Measurements from ENCODE around the gene SYVN1.
A peak's percentile ranks its signal among the peaks of the same experiment; 100 is the strongest.
"Not testable (repeated sequence)": the region's sequence is repeated elsewhere in the genome, so short reads cannot be mapped to it uniquely, and the experiment has no call there.

The SYVN1 gene

GRCh38 chr11:65134240-65134951 lies at the start of gene SYVN1:
SYVN1 (minus strand) TSS chr11:65134519; CDS start chr11:65133601, 918 bp downstream.
- peak; percentile 85 to 91 (median 88) for DNase-seq (ENCODE audit: low read depth in 3 of 3)

- DNase-seq (ENCODE audit: low read depth in 3 of 3), result no peak
Measured at GRCh38 chr11:65183201-65183891, 49.0 kb upstream of the SYVN1 start.

- DNase-seq (ENCODE audit: low read depth in 3 of 3), result no peak
Measured at GRCh38 chr11:65182258-65183170, 48.2 kb upstream of the SYVN1 start.

DNA sequence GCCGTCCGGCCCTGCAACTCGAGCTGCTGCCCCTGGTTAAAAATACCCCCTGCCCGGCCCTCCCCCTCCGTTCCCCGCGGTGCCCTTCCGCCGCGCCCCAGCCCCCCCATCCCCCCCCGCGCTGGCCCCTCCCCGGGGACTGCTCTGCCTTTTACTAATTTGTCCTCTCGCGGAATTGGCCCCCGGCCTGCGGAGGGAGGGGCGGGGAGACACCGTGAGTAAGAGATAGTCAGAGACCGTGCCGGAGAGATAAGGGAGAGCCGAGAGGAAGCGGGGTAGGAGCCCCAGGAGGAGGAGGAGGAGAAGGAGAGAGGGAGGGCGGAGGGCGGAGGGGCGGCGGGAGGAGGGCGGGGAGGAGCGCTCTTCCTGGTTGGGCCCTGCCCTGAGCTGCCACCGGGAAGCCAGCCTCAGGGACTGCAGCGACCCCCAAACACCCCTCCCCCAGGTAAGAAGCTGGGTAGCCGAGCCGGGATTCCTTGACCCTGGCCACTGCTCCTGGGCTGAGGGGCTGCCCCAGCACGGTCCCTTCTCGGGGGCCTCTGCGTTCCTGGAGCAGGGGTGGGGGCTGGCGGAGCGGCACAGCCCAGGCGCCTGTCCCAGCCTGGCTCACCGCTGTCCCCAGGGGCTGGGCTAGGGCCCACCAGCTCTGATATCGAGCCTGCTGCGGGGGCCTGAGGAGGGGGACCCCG lies 47.4 kb upstream of the SYVN1 start, which contains the start of gene CAPN1:
Gene CAPN1, plus strand, starts transcription at position 360 of the 689 bp plus-strand sequence. CDS start 774 bp downstream, outside the sequence.
- DNase-seq (ENCODE audit: low read depth in 3 of 3), result peak; percentile 58 to 83 (median 66)

GRCh38 chr11:65180877-65181568 lies 46.7 kb upstream of the SYVN1 start:
- peak in 2 of 3 experiments; percentile 21 to 53 for DNase-seq (ENCODE audit: low read depth in 3 of 3)

GRCh38 chr11:65174571-65175010 lies 40.3 kb upstream of the SYVN1 start:
- not testable (repeated sequence) for DNase-seq (ENCODE audit: low read depth in 3 of 3)

- no peak for DNase-seq (ENCODE audit: low read depth in 3 of 3)
Measured at GRCh38 chr11:65172600-65172999, 38.3 kb upstream of the SYVN1 start.

DNA sequence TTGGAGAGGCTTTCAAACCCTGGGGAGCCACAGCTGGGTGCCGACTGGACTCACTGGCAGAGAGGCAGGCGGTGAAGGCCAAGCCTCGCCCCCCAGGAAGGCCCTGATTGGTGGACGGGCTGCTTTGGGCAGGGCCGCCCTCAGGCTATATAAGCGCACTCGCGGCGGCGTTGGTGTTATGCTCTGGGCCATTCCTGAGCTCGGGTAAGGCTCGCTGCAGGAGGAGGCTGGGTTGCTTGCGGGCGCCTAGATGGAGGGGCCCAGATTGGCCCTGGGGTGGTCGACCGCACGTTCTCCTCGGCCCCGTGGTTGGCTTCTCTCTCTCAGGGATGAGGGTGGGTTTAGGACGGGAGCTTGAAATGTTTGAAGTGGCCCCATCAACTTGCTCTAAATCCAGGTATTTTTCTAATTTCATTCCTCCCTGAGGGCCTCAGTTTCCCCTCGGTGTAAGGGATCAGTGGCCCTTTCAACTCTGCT lies 35.8 kb upstream of the SYVN1 start, which contains the start of gene SPDYC:
Gene SPDYC, plus strand, starts transcription at position 176 of the 477 bp plus-strand sequence. CDS start 1,125 bp downstream, outside the sequence.
- DNase-seq (ENCODE audit: low read depth in 3 of 3), result no peak

GRCh38 chr11:65169164-65169641 lies 34.9 kb upstream of the SYVN1 start:
- no peak for DNase-seq (ENCODE audit: low read depth in 3 of 3)

- no peak for DNase-seq (ENCODE audit: low read depth in 3 of 3)
Measured at GRCh38 chr11:65167656-65168055, 33.3 kb upstream of the SYVN1 start.

GRCh38 chr11:65166893-65167292 lies 32.6 kb upstream of the SYVN1 start:
- no peak for DNase-seq (ENCODE audit: low read depth in 3 of 3)

DNA sequence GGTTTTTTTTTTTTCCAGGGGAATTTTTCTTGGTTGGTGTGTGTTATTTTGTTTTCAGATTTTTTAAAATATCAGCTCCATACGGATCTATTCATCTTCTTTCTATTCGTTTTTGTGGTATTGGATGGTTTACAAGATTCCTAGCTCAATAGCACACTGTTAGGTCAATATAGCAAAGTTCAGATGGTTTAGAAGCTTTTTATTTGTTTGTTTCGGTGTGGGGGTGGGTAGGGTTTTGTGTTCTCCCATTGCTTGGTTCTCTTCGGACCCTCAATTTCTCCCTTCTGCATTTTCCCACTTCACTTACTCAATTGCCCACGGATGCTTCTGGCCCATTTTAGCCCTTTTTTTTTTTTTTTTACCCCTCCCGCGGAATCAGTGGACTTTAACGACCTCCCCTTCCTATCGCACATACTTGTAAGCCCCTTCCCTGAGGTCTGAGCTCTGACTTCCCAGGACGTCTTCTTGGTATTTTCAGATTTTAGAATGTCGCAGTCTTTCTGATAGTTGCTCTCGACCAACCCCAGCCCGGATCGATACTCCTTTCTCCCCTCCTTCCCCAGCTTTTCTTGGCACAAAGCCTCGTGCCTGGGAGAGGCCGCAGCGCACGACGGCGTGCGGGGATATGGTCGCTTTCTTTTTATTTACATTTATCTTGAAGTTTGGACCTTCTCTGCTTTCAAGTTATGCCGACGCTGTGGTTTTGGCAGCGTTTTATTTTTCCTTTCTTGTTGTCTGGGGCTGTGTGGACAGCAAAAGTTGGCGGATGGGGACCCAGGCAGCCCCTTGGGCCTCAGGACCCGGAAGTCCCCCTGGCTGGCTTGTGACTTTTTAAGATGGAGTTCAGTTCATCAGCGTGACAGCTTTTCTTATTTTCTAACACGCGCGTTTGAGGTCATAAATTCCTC lies 31.3 kb upstream of the SYVN1 start:
- DNase-seq (ENCODE audit: low read depth in 3 of 3), result no peak

DNA sequence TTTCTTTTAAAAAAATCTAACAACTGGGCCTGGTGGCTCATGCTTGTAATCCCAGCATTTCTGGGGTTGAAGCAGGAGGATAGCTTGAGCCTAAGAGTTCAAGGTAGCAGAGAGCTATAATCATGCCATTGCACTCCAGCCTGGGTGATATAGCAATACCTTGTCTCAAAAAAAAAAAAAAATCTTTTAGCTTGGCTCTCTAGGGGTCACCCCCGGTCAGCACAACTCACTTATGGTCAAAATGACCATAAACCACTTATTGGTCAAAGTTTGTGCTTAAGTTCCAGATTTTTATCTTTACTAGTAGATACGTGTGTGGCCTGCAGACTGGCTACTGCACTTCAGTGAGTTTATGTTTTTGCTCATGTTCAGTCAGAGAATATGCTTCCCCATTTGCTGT lies 29.4 kb upstream of the SYVN1 start:
- DNase-seq (ENCODE audit: low read depth in 3 of 3), result no peak

- DNase-seq (ENCODE audit: low read depth in 3 of 3), result no peak
Measured at GRCh38 chr11:65160643-65161042, 26.3 kb upstream of the SYVN1 start.

GRCh38 chr11:65159012-65159411 lies 24.7 kb upstream of the SYVN1 start:
- DNase-seq (ENCODE audit: low read depth in 3 of 3), result no peak

- no peak for DNase-seq (ENCODE audit: low read depth in 3 of 3)
Measured at GRCh38 chr11:65157336-65157735, 23.0 kb upstream of the SYVN1 start.

DNA sequence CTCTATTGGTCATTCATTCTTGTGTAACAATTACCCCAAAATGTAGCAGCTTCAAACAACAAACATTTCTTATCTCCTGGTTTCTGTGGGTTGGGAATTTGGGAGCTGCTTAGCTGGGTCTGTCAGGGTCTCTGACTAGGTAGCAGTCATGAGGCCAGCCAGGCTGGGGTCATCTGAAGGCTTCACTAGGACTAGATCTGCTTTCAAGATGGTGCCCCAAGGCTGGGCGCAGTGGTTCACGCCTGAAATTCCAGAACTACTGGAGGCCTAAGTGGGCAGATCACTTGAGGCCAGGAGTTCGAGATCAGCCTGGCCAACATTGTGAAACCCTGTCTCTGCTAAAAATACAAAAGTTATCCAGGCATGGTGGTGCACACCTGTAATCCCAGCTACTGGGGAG lies 22.6 kb upstream of the SYVN1 start:
- no peak for DNase-seq (ENCODE audit: low read depth in 3 of 3)

- DNase-seq (ENCODE audit: low read depth in 3 of 3), result no peak
Measured at GRCh38 chr11:65156256-65156655, 21.9 kb upstream of the SYVN1 start.

DNA sequence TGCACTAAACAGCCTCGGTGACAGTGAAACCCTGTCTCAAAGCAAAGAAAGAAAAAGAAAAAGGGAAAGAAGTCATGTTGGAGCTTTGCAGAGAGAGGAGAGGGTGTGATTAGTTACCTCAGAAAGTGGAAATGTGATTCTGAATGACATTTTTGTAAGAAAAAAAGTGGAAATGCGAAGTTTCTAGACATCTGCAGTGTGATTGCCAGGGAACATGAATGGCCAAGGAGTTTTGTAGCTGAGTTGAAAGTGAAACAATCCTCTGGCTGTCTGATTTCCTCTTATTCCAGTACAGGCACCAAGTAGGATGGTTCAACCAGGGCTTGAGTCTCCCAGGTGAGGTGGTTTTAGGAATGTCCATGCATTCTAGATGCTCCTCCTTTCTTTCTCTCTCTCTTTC lies 17.8 kb upstream of the SYVN1 start:
- DNase-seq (ENCODE audit: low read depth in 3 of 3), result no peak

Measured in stimulated activated CD4-positive, alpha-beta T cell treated with anti-CD3 and anti-CD28 coated beads, TNF-alpha, amount 100 ng/mL, for 24 hours (primary cell).